ENCODE measurements around the gene TMEM121.
"Not testable (repeated sequence)": the region's sequence is repeated elsewhere in the genome, so short reads cannot be mapped to it uniquely, and the experiment has no call there.

Gene TMEM121

DNA sequence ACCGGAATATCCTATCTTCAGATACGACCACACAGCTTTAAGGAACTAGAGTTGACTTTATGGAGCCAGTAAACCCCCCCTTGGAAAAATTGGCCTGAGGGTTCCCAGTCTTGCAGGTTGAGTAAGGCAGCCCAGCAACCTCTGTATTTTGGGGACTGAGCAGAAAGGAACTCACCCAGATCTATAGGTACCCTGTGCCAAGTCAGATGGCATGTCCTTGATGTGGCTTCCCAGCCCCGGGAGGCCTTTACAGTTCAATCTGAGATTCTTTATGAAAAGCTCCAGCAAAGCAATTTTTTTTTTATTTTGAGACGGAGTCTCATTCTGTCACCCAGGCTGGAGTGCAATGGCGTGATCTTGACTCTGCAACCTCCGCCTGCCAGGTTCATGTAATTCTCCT, 27.6 kb downstream of the TMEM121 start:
- no peak overlapping the region for H3K4me3 ChIP-seq (ENCODE audit: control insufficient read depth, low read depth, low read length)
- DNase-seq (ENCODE audit: low read depth), result no peak
- TF ChIP-seq CTCF (conservative IDR thresholded peaks at IDR 0.05; ENCODE audit: control insufficient read depth, insufficient read depth, low read depth, low read length), result no peak

DNA sequence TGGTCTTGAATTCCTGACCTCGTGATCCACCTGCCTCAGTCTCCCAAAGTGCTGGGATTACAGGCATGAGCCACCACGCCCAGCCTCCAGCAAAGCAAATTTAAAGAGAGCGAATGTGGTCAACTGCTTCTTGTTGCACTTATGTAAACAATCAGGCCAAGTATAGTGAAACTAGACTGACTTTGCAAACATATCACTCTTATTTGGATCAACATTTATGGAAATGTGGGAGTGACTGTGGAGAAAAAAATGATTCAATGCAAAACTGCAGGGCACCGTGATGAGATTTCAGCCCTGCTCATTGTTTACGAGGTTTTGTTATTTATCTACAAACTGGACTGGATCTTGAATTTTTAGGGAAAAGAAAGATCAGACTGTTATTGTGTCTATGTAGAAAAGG, 28.1 kb downstream of the TMEM121 start:
- no peak for TF ChIP-seq CTCF (conservative IDR thresholded peaks at IDR 0.05; ENCODE audit: control insufficient read depth, insufficient read depth, low read depth, low read length)
- no peak for DNase-seq (ENCODE audit: low read depth)
- H3K4me3 ChIP-seq (ENCODE audit: control insufficient read depth, low read depth, low read length), result no peak overlapping the region

- not testable (repeated sequence) for DNase-seq (ENCODE audit: low read depth); H3K4me3 ChIP-seq (ENCODE audit: control insufficient read depth, low read depth, low read length)
These were observed 31.3 kb downstream of the TMEM121 start for GRCh38 chr14:105557671-105558070.

- DNase-seq (ENCODE audit: low read depth); H3K4me3 ChIP-seq (ENCODE audit: control insufficient read depth, low read depth, low read length): not testable (repeated sequence)
These were observed 32.2 kb downstream of the TMEM121 start for GRCh38 chr14:105558449-105559154.

GRCh38 chr14:105559384-105560047, 33.1 kb downstream of the TMEM121 start:
- DNase-seq (ENCODE audit: low read depth); H3K4me3 ChIP-seq (ENCODE audit: control insufficient read depth, low read depth, low read length): not testable (repeated sequence)

- not testable (repeated sequence) for H3K4me3 ChIP-seq (ENCODE audit: control insufficient read depth, low read depth, low read length); DNase-seq (ENCODE audit: low read depth)
These were observed 33.8 kb downstream of the TMEM121 start for GRCh38 chr14:105560048-105560669.

GRCh38 chr14:105561345-105561744, 35.0 kb downstream of the TMEM121 start:
- not testable (repeated sequence) for DNase-seq (ENCODE audit: low read depth); H3K4me3 ChIP-seq (ENCODE audit: control insufficient read depth, low read depth, low read length)

DNA sequence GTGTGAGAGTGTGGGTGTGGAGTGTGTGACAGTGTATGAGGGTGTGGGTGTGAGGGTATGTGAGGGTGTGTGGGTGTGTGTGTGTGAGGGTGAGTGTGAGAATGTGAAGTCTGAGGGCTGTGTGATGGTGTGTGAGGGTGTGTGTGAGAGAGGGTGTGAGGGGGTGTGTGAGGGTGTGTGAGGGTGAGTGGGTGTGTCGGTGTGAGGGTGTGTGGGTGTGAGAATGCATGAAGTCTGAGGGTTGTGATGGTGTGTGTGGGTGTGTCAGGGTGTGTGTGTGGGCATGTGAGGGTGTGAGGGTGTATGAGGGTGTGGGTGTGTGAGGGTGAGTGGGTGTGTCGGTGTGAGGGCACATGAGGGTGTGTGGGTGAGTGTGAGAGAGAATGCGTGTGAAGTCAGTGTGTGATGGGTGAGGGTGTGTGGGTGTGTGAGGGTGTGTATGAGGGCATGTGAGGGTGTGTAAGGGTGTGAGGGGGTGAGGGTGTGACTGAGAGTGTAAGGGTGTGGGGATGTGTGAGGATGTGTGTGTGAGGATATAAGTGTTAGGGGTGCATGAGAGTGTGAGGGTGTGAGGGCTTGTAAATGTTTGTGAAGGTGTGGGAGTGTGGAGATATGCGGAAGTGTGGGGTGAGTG, 36.4 kb downstream of the TMEM121 start:
- TF ChIP-seq CTCF (conservative IDR thresholded peaks at IDR 0.05; ENCODE audit: control insufficient read depth, insufficient read depth, low read depth, low read length), result no peak
- H3K4me3 ChIP-seq (ENCODE audit: control insufficient read depth, low read depth, low read length), result no peak overlapping the region
- DNase-seq (ENCODE audit: low read depth), result no peak

DNA sequence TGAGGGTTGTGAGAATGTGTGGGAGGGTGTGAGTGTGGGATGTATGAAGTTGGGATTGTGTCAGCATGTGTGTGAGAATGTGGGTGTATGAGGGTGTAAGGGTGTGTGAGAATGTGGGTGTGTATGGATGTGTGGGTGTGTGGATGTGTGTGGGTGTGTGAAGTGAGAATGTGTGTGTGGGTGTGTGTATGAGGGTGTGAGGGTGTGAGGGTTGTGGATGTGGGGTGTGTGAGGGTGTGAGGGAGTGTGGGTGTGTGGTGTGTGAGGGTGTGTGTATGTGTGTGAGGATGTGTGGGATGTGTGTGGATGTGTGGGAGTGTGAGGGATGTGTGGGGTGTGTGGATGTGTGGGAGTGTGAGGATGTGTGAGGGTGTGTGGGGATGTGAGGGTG, 37.0 kb downstream of the TMEM121 start:
- TF ChIP-seq CTCF (conservative IDR thresholded peaks at IDR 0.05; ENCODE audit: control insufficient read depth, insufficient read depth, low read depth, low read length), result no peak
- no peak for DNase-seq (ENCODE audit: low read depth)
- no peak overlapping the region for H3K4me3 ChIP-seq (ENCODE audit: control insufficient read depth, low read depth, low read length)

DNA sequence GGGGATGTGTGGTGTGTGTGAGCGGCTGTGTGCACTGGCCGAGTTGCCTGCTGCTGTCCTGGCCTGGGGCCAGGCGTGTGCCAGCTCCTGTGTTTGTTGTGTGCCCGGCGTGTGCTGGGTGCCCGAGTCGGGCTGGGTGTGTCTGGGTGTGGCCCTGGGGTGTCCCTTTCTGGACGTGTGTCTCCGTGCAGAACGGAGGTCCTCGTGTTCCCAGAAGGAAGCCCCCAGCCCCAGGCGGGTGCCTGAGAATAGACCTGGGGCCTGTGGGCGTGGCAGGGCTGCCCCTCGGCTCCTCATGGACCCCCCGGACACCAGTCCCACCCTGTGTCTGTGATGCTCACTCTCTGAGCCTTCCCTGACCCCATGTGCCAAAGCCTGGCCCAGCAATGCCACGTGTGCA, 38.2 kb downstream of the TMEM121 start:
- not testable (repeated sequence) for H3K4me3 ChIP-seq (ENCODE audit: control insufficient read depth, low read depth, low read length); DNase-seq (ENCODE audit: low read depth)

- H3K4me3 ChIP-seq (ENCODE audit: control insufficient read depth, low read depth, low read length); DNase-seq (ENCODE audit: low read depth): not testable (repeated sequence)
These were observed 39.0 kb downstream of the TMEM121 start for GRCh38 chr14:105565185-105565919.
